PC-3 (cell line): ENCODE results near the gene STPG4.

Experiments
- EZH2 ChIP-seq: fragments of 300-600 bp; sonication (generic); IDR thresholded peaks from one replicate; pipeline ENCODE4 v1.6.1; 2017; ENCODE audit warnings: antibody characterized with exemption, mild to moderate bottlenecking, low read length; ENCODE audit not compliant: unreplicated experiment
- TF ChIP-seq, protein P1 (sequence below): fragments of 300-600 bp; sonication (generic); conservative IDR thresholded peaks from 2 replicates; pipeline ENCODE4 v1.5.1; 2017; ENCODE audit warnings: antibody characterized with exemption, low read depth, mild to moderate bottlenecking, low read length

DNA sequence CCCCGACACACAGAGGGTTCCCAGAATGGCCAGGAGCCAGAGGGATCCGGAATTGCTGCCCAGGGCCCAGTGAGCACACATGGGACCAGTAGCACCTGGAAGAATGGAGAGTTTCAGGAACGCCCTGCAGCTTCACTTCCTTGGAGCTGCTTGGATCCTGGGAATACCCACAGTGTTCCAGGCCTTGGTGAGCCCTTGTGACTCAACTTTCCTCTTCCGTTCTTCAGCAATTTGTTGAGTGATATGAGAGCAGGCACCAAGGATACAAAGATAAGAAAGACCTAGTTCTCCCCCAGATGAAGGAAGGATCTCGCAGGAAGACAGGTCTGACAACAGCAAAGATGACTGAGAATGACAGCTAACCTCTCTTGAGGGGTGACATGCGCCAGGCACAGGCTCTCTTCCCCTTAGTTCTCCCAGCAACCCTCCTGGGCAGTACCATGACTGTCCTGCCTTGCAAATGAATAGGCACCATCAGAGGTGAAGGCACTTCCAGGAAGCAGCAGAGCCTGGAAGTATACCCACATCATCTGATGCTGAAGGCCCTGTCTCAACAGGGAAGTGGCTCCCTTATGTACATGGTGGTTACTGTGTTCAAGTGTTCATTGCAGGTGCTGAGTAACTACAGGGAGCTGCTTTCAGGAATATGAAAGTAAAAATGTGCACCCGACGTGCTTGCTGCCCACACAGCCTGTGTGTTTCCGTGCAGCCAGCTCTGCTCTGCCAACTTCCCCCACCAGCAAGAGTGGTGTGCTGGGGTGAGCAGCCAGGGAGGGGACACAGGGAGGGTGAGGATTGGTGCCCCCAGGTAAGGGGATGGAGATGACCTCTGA lies 116.2 kb downstream of the STPG4 start:
- TF ChIP-seq, protein P1, sequence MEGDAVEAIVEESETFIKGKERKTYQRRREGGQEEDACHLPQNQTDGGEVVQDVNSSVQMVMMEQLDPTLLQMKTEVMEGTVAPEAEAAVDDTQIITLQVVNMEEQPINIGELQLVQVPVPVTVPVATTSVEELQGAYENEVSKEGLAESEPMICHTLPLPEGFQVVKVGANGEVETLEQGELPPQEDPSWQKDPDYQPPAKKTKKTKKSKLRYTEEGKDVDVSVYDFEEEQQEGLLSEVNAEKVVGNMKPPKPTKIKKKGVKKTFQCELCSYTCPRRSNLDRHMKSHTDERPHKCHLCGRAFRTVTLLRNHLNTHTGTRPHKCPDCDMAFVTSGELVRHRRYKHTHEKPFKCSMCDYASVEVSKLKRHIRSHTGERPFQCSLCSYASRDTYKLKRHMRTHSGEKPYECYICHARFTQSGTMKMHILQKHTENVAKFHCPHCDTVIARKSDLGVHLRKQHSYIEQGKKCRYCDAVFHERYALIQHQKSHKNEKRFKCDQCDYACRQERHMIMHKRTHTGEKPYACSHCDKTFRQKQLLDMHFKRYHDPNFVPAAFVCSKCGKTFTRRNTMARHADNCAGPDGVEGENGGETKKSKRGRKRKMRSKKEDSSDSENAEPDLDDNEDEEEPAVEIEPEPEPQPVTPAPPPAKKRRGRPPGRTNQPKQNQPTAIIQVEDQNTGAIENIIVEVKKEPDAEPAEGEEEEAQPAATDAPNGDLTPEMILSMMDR: no peak
- no peak for TF ChIP-seq EZH2
